RWPE1 (cell line): ENCODE data around the gene RNF130.
A peak's percentile ranks its signal among the peaks of the same experiment; 100 is the strongest.

Experiments
- CTCF ChIA-PET: fragments of 350-600 bp; sonication (Branson Sonifier 250); formaldehyde crosslinking; extraction: SDS; loops from one replicate; lab custom pipeline; 2021; lab: Yijun Ruan, JAX
- POLR2A ChIA-PET: fragments of 400-600 bp; formaldehyde crosslinking; extraction: SDS; loops from one replicate; lab custom pipeline; 2020; ENCODE audit warnings: antibody characterized with exemption; ENCODE audit not compliant: low non-redundant PET; lab: Yijun Ruan, JAX
- DNase-seq: peaks from one replicate; pipeline ENCODE4 v3.0.0; 2012; ENCODE audit warnings: low spot score
- H3K27ac ChIP-seq: fragments of 450-650 bp; 2 replicates; pipeline ENCODE4 v1.5.1; 2017
- TF ChIP-seq, protein P1 (sequence below): fragments of 450-650 bp; conservative IDR thresholded peaks from 2 replicates; pipeline ENCODE4 v1.5.1; 2017; ENCODE audit warnings: low read depth, mild to moderate bottlenecking

RNF130 gene, protein sequence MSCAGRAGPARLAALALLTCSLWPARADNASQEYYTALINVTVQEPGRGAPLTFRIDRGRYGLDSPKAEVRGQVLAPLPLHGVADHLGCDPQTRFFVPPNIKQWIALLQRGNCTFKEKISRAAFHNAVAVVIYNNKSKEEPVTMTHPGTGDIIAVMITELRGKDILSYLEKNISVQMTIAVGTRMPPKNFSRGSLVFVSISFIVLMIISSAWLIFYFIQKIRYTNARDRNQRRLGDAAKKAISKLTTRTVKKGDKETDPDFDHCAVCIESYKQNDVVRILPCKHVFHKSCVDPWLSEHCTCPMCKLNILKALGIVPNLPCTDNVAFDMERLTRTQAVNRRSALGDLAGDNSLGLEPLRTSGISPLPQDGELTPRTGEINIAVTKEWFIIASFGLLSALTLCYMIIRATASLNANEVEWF

DNA sequence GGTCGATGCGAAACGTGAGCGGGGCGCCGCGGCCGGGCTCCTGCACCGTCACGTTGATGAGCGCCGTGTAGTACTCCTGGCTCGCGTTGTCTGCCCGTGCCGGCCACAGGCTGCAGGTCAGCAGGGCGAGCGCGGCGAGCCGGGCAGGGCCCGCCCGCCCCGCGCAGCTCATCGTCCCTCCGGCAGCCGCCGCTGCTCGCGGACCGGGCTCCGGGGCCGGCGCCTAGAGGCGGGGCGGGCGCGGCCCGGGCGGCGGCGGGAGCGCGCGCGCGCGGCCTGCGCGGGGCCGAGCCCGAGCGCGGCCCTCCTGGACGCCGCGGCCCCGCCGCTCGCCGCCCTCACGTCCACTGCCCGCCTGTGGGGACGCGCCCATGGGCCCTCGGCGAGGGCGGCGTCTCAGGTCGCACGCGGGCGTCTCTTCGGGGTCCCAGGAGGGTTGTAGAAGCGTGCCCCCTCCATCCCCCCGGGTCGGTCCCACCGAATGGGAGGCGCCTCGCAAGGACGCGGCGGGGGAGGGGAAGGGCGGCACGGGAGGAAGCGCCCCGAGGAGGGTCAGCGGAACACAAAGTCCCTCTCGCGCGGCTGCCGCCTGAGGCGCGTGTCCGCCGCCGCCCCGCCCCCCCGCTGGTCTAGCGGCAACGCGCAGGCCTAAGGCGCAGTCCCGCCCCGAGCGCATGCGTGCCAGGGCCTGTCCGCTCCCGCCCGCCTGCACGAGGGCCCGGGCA, at the start of gene RNF130:
Gene RNF130 (minus strand): TSS at position 229 of the 725 bp plus-strand sequence. CDS start 57 bp downstream, at position 172.
- TF ChIP-seq, protein P1, sequence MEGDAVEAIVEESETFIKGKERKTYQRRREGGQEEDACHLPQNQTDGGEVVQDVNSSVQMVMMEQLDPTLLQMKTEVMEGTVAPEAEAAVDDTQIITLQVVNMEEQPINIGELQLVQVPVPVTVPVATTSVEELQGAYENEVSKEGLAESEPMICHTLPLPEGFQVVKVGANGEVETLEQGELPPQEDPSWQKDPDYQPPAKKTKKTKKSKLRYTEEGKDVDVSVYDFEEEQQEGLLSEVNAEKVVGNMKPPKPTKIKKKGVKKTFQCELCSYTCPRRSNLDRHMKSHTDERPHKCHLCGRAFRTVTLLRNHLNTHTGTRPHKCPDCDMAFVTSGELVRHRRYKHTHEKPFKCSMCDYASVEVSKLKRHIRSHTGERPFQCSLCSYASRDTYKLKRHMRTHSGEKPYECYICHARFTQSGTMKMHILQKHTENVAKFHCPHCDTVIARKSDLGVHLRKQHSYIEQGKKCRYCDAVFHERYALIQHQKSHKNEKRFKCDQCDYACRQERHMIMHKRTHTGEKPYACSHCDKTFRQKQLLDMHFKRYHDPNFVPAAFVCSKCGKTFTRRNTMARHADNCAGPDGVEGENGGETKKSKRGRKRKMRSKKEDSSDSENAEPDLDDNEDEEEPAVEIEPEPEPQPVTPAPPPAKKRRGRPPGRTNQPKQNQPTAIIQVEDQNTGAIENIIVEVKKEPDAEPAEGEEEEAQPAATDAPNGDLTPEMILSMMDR = no peak
- ChIA-PET CTCF (no interaction called here), POLR2A (interaction anchor here (0.6 kb wide), 1 partner anchor 26 kb away, joined by 4 read pairs; no protein-coding TSS in a partner anchor)
- DNase-seq = peak; percentile 93
- peak within 1 kb of the TSS; percentile 88 for H3K27ac ChIP-seq

DNA sequence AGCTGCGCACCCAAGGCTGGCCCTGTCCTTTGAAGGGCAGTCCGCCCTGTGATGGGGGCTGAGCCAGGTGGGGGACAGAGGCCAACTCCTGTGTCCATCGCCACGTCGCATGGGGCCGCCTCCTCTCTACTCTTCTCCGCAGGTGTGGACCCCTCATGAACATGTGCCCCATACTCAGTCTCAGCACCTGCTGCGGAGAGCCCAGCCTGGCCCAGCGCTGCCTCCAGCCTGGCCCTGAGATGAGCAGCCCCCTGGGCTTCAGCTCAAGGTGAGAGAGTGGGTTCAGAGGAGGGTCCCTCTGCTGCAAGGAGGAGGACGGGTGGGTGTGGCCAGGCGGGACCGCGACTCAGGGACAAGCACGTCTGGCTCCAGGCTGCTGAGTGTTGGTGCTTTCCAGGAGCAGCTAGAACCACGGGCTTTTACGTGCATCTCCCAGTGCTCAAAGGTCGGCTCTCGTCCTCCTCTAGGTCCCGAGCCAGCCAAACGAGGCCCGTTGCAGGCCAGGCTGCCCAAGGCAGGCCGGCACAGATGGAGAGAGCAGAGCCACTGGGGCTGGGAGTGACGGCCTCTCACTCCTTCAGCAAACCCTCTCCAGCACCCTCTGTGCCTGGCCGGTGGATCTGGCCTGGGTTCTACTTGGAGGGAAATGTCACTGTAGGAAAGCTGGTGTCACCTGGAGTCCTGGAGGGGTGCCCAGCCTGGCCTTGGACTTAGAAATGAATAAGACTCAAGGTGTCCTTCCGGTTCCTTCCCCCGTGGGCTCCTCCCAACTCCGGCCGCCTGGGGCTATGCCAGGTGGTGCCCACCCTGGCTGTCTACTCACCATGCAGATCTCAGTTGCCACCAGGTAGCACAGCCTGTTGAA, 48.9 kb upstream of the RNF130 start:
- no peak for DNase-seq
- CTCF ChIA-PET = interaction anchor here (0.7 to 1.0 kb wide), 2 partner anchors 32 to 89 kb away, joined by 3 read pairs; partner anchors contain the start of gene RASGEF1C
- TF ChIP-seq, protein P1 = no peak
- no peak overlapping the region for H3K27ac ChIP-seq
- POLR2A ChIA-PET = no interaction called here

DNA sequence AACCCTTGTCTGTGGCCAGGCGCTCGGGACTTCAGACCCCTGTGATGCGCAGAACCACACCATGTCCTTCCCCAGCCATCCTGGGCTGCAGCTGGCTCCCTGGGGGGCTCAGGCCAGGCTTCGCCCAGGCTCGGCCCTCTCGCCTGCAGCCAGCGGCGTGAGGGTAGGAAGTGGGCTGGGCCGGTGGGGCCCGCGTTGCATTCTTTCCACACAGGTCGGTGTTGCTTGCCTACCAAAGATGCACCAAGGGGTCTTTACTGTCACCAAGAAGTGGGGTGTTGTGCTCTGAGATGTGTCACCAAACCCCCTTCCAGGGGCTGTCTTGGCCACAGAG, 48.3 kb upstream of the RNF130 start:
- DNase-seq = no peak
- TF ChIP-seq, protein P1 = no peak
- no peak overlapping the region for H3K27ac ChIP-seq
- POLR2A ChIA-PET = no interaction called here
- CTCF ChIA-PET = interaction anchor here (0.7 to 1.0 kb wide), 2 partner anchors 33 to 89 kb away, joined by 3 read pairs; partner anchors contain the start of gene RASGEF1C

DNA sequence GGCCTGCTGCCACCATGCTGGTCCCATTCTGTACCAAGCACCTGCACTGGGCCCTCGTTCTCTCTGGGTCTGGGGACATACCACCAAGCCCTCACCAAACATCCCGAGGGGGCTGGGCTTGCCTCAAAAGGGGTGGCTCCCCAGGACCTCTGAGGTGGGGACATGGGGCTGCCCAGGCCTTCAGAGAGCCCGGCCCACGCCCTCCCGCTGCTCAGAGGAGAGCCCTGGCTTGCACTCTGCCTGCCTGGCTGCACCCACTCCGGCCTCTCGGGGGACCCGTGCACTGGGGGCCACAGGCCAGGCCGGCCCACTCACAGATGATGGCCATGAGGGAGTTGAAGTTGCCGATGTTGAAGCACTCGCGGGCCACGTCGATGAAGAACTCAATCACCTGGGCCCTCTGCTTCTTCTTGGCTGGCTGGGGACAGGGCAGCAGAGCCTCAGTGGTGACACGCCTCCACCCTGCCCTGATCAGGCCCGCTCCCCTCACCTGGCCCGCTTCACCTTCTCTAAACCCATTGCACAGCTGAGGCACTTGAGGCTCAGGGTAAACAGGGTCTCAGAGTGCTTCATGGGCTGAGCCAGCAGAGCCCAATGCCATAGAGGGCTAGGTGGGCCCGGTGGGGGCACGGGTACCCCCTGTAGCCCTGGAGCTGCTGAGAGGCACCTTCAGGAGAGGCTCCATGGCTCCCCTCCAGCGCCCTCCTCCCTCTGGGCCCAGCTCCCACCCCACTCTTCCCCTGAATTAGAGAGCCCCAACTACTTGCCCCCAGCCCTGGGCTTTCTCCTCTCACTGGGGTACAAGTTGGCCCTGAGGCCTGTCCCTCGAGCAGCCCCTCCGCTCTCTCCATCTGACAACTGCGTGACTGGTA, 47.7 kb upstream of the RNF130 start:
- CTCF ChIA-PET = interaction anchor here (1.0 kb wide), 1 partner anchor 90 kb away, joined by 3 read pairs; the partner anchor contains the start of gene RASGEF1C
- DNase-seq = no peak
- TF ChIP-seq, protein P1 = no peak
- POLR2A ChIA-PET = no interaction called here
- H3K27ac ChIP-seq = no peak overlapping the region

DNA sequence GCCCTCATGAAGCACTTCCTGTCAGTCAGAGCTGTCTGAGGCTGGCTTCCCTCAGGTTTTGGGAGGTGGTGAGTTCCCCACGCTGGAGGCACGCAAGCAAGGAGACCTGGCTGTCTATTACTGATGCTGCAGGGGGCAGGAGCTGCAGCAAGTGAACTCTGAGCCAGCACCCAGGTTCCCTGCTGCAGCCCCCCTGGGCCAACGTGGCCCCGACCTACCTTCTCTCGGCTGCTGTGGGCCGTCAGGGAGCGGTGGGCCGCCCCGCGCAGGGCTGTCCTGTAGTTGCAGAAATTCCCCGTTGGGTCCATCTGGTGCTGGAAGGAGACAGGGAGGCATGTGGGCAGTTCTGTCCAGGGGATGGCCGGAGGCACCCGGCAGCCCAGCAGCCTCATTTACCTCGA, 46.8 kb upstream of the RNF130 start:
- CTCF ChIA-PET = interaction anchor here (0.6 to 2.3 kb wide), 4 partner anchors 90 to 353 kb away, joined by 5 to 15 read pairs (median 8); partner anchors contain the start of gene RASGEF1C
- no peak for DNase-seq
- POLR2A ChIA-PET = no interaction called here
- TF ChIP-seq, protein P1 = no peak
- no peak overlapping the region for H3K27ac ChIP-seq
